ENCODE measurements around the gene CBX8.

GRCh38 chr17:79793924-79794304 lies 3.0 kb downstream of the CBX8 start:
- TF ChIP-seq CTCF (IDR thresholded peaks at IDR 0.05) = no peak
- no peak for TF ChIP-seq POLR2A (IDR thresholded peaks at IDR 0.05)
- TF ChIP-seq POLR2AphosphoS5 (IDR thresholded peaks at IDR 0.05) = no peak
- no peak for TF ChIP-seq EP300 (IDR thresholded peaks at IDR 0.05)
